ENCODE measurements around the gene EVI5L. TPM values are rescaled to one million over a fixed set of nuclear protein-coding genes. Genes with fewer than 3 reads are reported as not detected.

Gene EVI5L
- total and polyA plus RNA-seq, 5 donors from 2014 or later = 1.9 to 10.2 (median 2.2) TPM

DNA sequence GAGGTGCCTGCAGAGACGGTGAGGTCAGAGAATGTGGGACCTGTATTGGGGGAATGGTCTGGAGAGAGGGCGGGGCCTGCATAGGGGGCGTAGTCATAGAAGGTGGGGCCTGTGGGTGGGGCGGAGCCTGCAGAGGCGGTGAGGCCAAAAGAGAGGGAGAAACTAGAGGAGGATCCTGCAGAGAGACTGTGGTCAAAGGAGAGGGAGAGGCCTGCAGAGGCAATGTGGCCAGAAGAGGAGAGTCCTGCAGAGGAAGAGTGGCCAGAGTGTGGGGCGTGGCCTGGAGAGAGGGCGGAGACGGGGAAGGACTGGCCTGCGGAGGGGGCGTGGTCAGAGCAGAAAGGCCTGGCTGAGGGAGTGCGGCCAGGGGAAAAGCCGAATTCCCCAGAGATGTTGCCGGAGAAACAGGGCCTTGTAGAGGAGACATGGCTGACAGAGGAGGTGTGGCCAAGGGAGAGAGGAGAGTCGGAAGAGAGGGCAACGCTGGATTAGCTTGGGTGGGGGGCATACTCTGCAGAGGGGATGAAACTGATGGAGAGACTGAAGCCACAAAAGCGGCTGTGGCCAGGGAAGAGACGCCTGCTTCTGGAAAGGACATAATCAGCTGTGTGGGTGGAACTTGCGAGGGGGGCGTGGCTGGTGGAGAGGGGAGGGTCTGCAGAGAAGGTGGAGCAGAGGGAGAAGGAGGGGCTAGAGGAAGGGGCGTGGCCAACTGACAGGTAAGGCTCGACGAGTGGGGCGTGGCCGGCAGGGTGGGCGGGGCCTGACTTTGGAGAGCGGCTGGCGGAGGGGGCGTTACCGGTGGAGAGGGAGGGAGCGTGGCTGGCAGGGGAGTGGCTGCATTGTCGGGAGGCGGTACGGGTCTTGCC is 41.7 kb downstream of the EVI5L start:
- no peak for ATAC-seq (ENCODE audit: low read depth in 2 of 2)
- H3K4me3 Mint-ChIP-seq = peak overlapping the region; percentile 54 to 85 (median 74)
- H3K4me3 ChIP-seq (ENCODE audit: low read depth, low read length) = no peak overlapping the region
- peaks cover 0 to 48% (median 9%) of the 10 kb centered on the region in 4 donors for H3K4me1 Mint-ChIP-seq
- H3K27ac Mint-ChIP-seq = peak overlapping the region in 1 of 3 donors; percentile 56
- peaks cover 4% of the 10 kb centered on the region for H3K27me3 ChIP-seq (ENCODE audit: control insufficient read depth, insufficient read depth, low read length)
- H3K9me3 Mint-ChIP-seq = peaks cover 0 to 3% (median 0%) of the 10 kb centered on the region in 7 donors
- DNase-seq = peak; percentile 68 to 80 (median 79)
- no peaks in the 10 kb centered on the region for H3K9me3 ChIP-seq (ENCODE audit: control insufficient read depth in 2 of 2, low read length in 2 of 2)
- no peaks in the 10 kb centered on the region for H3K36me3 Mint-ChIP-seq
- H3K36me3 ChIP-seq (ENCODE audit: control insufficient read depth, insufficient read depth, low read length) = no peaks in the 10 kb centered on the region
- H3K27ac ChIP-seq (ENCODE audit: insufficient read depth, low read length, poor library complexity, severe bottlenecking) = no peak overlapping the region
- peaks cover 57% of the 10 kb centered on the region for H3K4me1 ChIP-seq (ENCODE audit: control insufficient read depth, insufficient read depth, low read length, poor library complexity, severe bottlenecking)
- H3K27me3 Mint-ChIP-seq = peaks cover 46% of the 10 kb centered on the region

DNA sequence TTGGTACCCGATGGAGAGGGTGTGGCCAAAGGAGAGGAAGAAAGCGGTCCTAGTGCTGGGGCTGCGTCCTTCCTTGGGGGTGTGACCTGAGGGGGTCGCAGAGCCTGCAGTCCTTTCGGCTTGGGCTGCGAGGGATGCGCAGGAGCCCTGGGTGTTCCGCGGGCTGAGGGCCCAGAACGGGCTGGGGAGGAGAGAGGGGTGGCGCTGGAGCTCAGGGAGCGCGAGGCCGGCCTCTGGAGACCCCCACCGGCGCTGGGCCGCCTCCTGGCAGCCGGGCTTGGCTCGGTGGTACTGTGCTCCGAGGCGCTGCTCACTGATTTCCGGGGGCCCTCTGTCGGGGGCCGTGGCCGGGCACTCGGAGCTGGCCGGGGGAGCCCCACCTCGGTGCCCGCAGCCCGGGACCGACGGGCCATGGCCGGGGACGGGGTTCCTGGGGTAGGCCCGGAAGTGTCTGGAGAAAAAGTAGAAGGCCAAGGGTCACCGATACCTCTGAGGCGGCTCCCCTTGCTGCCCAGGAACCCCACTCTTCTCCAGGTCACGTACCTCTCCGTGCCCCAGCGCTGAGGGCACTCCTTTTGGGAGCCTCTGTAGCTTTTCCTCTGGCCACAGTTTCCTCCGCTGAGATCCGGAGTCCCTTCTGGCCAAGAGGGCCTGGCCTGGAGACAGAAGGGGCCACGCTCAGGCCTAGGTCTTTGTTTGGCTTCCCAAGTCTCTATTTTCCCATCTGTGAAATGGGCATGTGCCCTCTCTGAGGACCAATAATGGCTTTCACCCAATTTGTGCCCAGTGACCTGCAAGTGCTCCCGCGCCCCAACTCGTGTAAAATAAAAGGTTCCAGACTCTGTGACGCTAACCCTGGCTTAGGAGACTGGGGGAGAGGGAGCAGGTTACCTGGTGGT is 42.5 kb downstream of the EVI5L start:
- H3K27ac ChIP-seq (ENCODE audit: insufficient read depth, low read length, poor library complexity, severe bottlenecking) = no peak overlapping the region
- no peaks in the 10 kb centered on the region for H3K36me3 ChIP-seq (ENCODE audit: control insufficient read depth, insufficient read depth, low read length)
- H3K4me1 ChIP-seq (ENCODE audit: control insufficient read depth, insufficient read depth, low read length, poor library complexity, severe bottlenecking) = peaks cover 57% of the 10 kb centered on the region
- H3K27me3 ChIP-seq (ENCODE audit: control insufficient read depth, insufficient read depth, low read length) = peaks cover 4% of the 10 kb centered on the region
- Mint-ChIP-seq H3K27ac (no peak overlapping the region), H3K36me3 (no peaks in the 10 kb centered on the region), H3K9me3 (peaks cover 0 to 3% (median 0%) of the 10 kb centered on the region in 7 donors), H3K4me3 (peak overlapping the region in 3 of 4 donors; percentile 54 to 85 (median 79)), H3K27me3 (peaks cover 46% of the 10 kb centered on the region), H3K4me1 (peaks cover 0 to 43% (median 9%) of the 10 kb centered on the region in 4 donors)
- H3K4me3 ChIP-seq (ENCODE audit: low read depth, low read length) = no peak overlapping the region
- no peaks in the 10 kb centered on the region for H3K9me3 ChIP-seq (ENCODE audit: control insufficient read depth in 2 of 2, low read length in 2 of 2)
- DNase-seq (no peak), ATAC-seq (ENCODE audit: low read depth in 2 of 2) (no peak)

DNA sequence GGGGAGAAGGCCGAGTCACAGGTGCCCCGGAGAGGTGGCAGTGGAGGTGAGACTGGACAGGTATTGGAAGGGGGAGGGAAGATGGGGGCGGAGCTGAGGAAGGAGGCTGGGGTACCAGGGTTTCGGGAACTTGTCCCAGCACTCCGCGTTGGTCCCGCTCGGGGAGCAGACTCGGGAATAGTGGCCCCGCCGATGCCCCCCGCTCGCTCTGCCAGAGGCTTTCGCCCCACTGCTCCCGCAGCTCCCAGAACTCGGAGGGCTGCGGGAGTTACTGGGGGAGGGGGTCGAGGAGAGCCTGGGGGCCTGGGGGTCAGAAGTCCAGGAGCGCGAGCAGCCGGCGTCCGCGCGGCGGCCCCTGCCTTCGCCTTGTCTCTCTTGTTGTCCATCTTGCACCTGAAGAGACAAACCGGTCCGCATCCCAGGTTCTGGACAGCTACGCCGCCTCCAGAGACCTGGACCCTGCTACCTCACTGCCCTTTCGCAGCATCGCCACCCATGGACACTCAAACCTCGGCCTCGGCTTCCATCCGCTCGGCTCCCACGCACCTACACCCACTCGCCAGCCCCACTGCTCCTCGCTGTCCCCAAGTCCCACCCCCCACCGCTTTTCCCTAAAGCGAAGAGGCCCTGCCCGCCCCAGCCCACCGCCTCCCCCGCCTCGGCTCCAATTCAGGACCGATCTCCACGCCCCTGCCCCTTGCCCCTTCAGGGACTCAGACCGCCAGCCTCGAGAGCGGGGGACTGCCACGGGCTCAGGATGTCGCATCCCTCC is 43.5 kb downstream of the EVI5L start:
- H3K4me1 Mint-ChIP-seq = peaks cover 0 to 39% (median 9%) of the 10 kb centered on the region in 4 donors
- H3K4me3 ChIP-seq (ENCODE audit: low read depth, low read length) = no peak overlapping the region
- peaks cover 0 to 3% (median 0%) of the 10 kb centered on the region in 7 donors for H3K9me3 Mint-ChIP-seq
- no peak overlapping the region for H3K27ac Mint-ChIP-seq
- no peak for ATAC-seq (ENCODE audit: low read depth in 2 of 2)
- peaks cover 43% of the 10 kb centered on the region for H3K27me3 Mint-ChIP-seq
- peaks cover 53% of the 10 kb centered on the region for H3K4me1 ChIP-seq (ENCODE audit: control insufficient read depth, insufficient read depth, low read length, poor library complexity, severe bottlenecking)
- no peaks in the 10 kb centered on the region for H3K36me3 ChIP-seq (ENCODE audit: control insufficient read depth, insufficient read depth, low read length)
- H3K36me3 Mint-ChIP-seq = no peaks in the 10 kb centered on the region
- no peak overlapping the region for H3K27ac ChIP-seq (ENCODE audit: insufficient read depth, low read length, poor library complexity, severe bottlenecking)
- H3K27me3 ChIP-seq (ENCODE audit: control insufficient read depth, insufficient read depth, low read length) = peaks cover 4% of the 10 kb centered on the region
- peak overlapping the region in 2 of 4 donors; percentile 77 to 84 for H3K4me3 Mint-ChIP-seq
- H3K9me3 ChIP-seq (ENCODE audit: control insufficient read depth in 2 of 2, low read length in 2 of 2) = no peaks in the 10 kb centered on the region
- DNase-seq = no peak

DNA sequence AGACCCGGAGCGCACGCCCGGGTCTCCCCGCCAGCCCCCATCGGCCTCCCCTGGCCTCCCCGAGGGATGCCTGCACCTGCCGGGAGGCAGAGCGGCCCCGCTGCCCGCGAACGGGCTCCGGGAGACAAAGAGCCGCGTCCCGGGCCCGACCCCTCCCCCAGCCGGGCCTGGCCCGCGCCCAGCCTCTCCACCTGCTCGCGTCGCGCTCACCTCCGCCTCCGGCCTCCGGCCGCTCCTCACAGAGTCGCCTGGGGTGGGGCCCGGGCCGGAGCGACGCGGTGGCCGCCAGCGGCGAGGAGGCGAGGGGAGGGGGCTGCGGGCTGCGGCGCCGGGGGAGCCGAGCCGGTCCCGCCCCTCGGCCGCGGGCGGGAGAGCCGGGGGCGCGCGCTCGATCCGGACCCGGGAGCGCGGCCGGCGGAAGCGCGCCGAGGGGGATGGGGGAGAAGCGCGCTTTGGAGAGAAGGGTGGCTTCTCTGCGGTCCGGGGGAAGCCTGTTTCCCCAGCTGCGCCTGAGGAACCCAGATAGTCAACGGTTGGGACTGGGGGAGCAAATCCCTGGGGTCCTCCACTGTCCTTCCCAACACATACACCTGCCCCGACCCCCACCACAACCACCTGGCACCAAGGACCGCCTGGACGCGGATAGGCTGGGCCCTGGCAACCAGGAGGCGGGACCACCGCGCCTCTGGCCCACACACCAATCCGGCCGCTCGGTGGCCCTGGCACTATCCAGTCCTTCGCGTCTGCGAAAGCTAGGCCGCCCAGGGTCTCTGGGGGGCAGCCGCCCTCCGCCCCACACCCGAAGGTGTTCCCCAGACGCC is 44.3 kb downstream of the EVI5L start, which contains the start of gene PRR36:
PRR36 (minus strand) TSS at position 315 of the 821 bp plus-strand sequence. CDS start 701 bp downstream, outside the sequence.
- Mint-ChIP-seq H3K4me1 (peaks cover 0 to 34% (median 9%) of the 10 kb centered on the region in 4 donors), H3K27me3 (peaks cover 39% of the 10 kb centered on the region), H3K4me3 (peak within 1 kb of the TSS in 3 of 4 donors; percentile 25 to 84 (median 77)), H3K9me3 (peaks cover 0 to 3% (median 0%) of the 10 kb centered on the region in 7 donors), H3K27ac (no peak within 1 kb of the TSS), H3K36me3 (no peaks in the 10 kb centered on the region)
- Histone ChIP-seq H3K36me3 (ENCODE audit: control insufficient read depth, insufficient read depth, low read length) (no peaks in the 10 kb centered on the region), H3K27me3 (ENCODE audit: control insufficient read depth, insufficient read depth, low read length) (peaks cover 4% of the 10 kb centered on the region), H3K4me3 (ENCODE audit: low read depth, low read length) (no peak within 1 kb of the TSS), H3K9me3 (ENCODE audit: control insufficient read depth in 2 of 2, low read length in 2 of 2) (no peaks in the 10 kb centered on the region), H3K27ac (ENCODE audit: insufficient read depth, low read length, poor library complexity, severe bottlenecking) (no peak within 1 kb of the TSS), H3K4me1 (ENCODE audit: control insufficient read depth, insufficient read depth, low read length, poor library complexity, severe bottlenecking) (peaks cover 45% of the 10 kb centered on the region)
- no peak for DNase-seq
- no peak for ATAC-seq (ENCODE audit: low read depth in 2 of 2)

DNA sequence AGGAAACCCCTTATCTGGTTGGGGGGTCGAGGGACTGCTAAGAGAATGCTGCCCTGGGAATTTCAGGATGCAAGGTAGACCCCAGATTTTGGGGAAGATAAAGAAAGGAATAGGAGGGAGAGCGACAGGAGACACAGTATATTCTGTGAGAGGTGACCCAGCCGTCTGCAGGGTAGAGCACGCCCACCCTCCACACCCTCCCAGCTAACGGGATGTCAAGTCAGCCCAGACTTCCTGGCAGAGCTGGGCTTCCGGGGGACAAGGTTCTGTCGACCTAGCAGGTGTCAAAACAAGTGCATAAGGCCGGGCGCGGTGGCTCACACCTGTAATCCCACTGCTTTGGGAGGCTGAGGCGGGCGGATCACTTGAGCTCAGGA is 44.9 kb downstream of the EVI5L start:
- H3K4me1 Mint-ChIP-seq = peaks cover 0 to 34% (median 9%) of the 10 kb centered on the region in 4 donors
- Histone ChIP-seq H3K4me3 (ENCODE audit: low read depth, low read length) (no peak overlapping the region), H3K27ac (ENCODE audit: insufficient read depth, low read length, poor library complexity, severe bottlenecking) (no peak overlapping the region), H3K36me3 (ENCODE audit: control insufficient read depth, insufficient read depth, low read length) (no peaks in the 10 kb centered on the region), H3K4me1 (ENCODE audit: control insufficient read depth, insufficient read depth, low read length, poor library complexity, severe bottlenecking) (peaks cover 39% of the 10 kb centered on the region), H3K9me3 (ENCODE audit: control insufficient read depth in 2 of 2, low read length in 2 of 2) (no peaks in the 10 kb centered on the region), H3K27me3 (ENCODE audit: control insufficient read depth, insufficient read depth, low read length) (peaks cover 4% of the 10 kb centered on the region)
- DNase-seq = peak in 1 of 3 donors; percentile 35
- no peaks in the 10 kb centered on the region for H3K36me3 Mint-ChIP-seq
- no peak overlapping the region for H3K27ac Mint-ChIP-seq
- H3K4me3 Mint-ChIP-seq = peak overlapping the region in 3 of 4 donors; percentile 25 to 72 (median 70)
- no peak for ATAC-seq (ENCODE audit: low read depth in 2 of 2)
- H3K27me3 Mint-ChIP-seq = peaks cover 39% of the 10 kb centered on the region
- peaks cover 0 to 3% (median 0%) of the 10 kb centered on the region in 7 donors for H3K9me3 Mint-ChIP-seq

DNA sequence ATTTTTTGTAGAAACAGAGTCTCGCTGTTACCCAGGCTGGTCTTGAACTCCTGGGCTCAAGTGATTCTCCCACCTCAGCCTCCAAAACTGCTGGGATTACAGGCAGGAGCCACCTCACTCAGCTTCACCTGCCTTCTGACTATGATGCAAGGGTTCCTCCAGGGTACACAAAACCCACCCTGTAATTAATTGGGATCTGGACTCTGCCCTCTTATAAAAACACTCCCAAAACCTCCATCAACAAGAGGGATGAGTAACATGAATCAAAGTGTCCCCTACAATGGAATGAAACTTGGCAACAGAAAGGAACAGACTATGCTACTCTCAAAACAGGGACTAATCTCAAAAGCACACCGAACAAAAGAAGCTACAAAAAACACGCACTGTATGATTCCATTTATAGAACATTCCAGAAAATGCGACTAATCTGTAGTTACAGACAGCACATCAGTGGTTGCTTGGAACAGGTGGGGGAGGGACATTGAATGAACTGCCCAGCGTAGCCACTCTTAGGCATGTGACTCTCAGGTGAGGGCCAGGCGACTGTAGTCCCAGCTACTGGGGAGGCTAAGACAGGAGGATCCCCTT is 47.3 kb downstream of the EVI5L start:
- peaks cover 0 to 3% (median 0%) of the 10 kb centered on the region in 7 donors for H3K9me3 Mint-ChIP-seq
- no peak for DNase-seq
- H3K36me3 ChIP-seq (ENCODE audit: control insufficient read depth, insufficient read depth, low read length) = no peaks in the 10 kb centered on the region
- no peak overlapping the region for H3K4me3 ChIP-seq (ENCODE audit: low read depth, low read length)
- no peaks in the 10 kb centered on the region for H3K9me3 ChIP-seq (ENCODE audit: control insufficient read depth in 2 of 2, low read length in 2 of 2)
- H3K27ac ChIP-seq (ENCODE audit: insufficient read depth, low read length, poor library complexity, severe bottlenecking) = no peak overlapping the region
- H3K4me1 Mint-ChIP-seq = peaks cover 0 to 16% (median under 1%) of the 10 kb centered on the region in 4 donors
- ATAC-seq (ENCODE audit: low read depth in 2 of 2) = no peak
- no peak overlapping the region for H3K27ac Mint-ChIP-seq
- peaks cover 21% of the 10 kb centered on the region for H3K4me1 ChIP-seq (ENCODE audit: control insufficient read depth, insufficient read depth, low read length, poor library complexity, severe bottlenecking)
- H3K27me3 ChIP-seq (ENCODE audit: control insufficient read depth, insufficient read depth, low read length) = peaks cover 2% of the 10 kb centered on the region
- no peak overlapping the region for H3K4me3 Mint-ChIP-seq
- H3K27me3 Mint-ChIP-seq = peaks cover 26% of the 10 kb centered on the region
- H3K36me3 Mint-ChIP-seq = no peaks in the 10 kb centered on the region
